ENCODE data around the gene ZNF684.
"Not testable (repeated sequence)": the region's sequence is repeated elsewhere in the genome, so short reads cannot be mapped to it uniquely, and the experiment has no call there.

The ZNF684 gene

DNA sequence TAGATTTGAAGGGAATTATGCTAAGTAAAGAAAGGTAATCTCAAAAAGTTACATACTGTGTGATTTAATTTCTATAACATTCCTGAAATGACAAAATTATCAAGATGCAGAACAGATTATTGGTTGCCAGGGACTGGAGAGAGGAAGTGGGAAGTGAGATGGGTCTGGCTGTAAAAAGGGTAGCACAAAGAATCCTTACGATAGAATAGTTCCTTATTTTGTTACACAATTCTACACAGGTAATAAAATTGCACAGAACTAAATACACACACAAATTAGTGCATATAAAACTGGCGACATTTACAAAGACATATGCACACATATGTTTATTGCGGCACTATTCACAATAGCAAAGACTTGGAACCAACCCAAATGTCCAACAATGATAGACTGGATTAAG is 33.5 kb downstream of the ZNF684 start:
- Histone ChIP-seq H3K9me3 (ENCODE audit: control insufficient read depth in 2 of 2, low read length in 2 of 2) (no peaks in the 10 kb centered on the region), H3K27me3 (ENCODE audit: control insufficient read depth in 2 of 2, insufficient read depth in 2 of 2, low read length in 2 of 2) (no peaks in the 10 kb centered on the region), H3K27ac (ENCODE audit: low read depth in 2 of 2, low read length in 2 of 2) (no peak overlapping the region), H3K4me3 (ENCODE audit: low read length in 2 of 2) (no peak overlapping the region), H3K4me1 (ENCODE audit: control insufficient read depth in 2 of 2, insufficient read depth in 2 of 2, low read length in 2 of 2) (no peaks in the 10 kb centered on the region), H3K36me3 (ENCODE audit: control insufficient read depth in 2 of 2, insufficient read depth in 2 of 2, low read length in 2 of 2) (no peaks in the 10 kb centered on the region), H3K9ac (ENCODE audit: low read depth in 1 of 2, low read length in 2 of 2) (no peak overlapping the region)

DNA sequence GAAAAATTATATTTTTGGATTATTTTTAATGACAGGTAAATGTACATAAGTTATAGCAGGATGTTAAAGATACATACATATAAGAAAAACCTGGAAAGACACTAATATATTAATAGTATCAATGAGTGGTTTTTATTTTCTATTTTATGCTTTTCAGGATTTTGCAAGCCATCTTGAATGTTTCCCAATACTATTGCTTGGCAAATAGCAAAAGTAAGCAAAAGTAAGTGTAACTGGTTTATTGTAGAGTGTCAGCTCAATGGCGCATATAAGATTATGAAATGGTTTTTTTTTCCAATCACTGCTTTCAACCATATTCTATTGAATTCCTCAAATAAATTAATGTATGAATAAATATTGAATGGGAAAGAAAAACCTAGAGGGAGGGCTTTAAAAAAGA is 36.4 kb downstream of the ZNF684 start:
- no peak overlapping the region for H3K27ac ChIP-seq (ENCODE audit: low read depth in 2 of 2, low read length in 2 of 2)
- H3K36me3 ChIP-seq (ENCODE audit: control insufficient read depth in 2 of 2, insufficient read depth in 2 of 2, low read length in 2 of 2): no peaks in the 10 kb centered on the region
- H3K4me3 ChIP-seq (ENCODE audit: low read length in 2 of 2): no peak overlapping the region
- no peaks in the 10 kb centered on the region for H3K4me1 ChIP-seq (ENCODE audit: control insufficient read depth in 2 of 2, insufficient read depth in 2 of 2, low read length in 2 of 2)
- H3K9me3 ChIP-seq (ENCODE audit: control insufficient read depth in 2 of 2, low read length in 2 of 2): no peaks in the 10 kb centered on the region
- no peak overlapping the region for H3K9ac ChIP-seq (ENCODE audit: low read depth in 1 of 2, low read length in 2 of 2)
- no peaks in the 10 kb centered on the region for H3K27me3 ChIP-seq (ENCODE audit: control insufficient read depth in 2 of 2, insufficient read depth in 2 of 2, low read length in 2 of 2)

DNA sequence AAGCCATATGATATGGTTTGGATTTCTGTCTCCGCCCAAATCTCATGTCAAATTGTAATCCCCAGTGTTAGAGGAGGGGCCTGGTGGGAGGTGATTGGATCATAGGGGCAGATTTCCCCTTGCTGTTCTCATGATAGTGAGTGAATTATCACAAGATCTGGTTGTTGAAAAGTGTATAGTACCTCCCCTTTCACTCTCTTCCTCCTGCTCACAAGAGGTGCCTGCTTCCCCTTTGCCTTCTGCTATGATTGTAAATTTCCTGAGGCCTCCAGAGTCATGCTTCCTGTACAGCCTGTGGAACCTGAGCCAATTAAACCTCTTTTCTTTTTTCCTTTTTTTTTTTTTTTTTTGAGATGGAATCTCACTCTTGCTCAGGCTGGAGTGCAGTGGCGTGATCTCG is 43.4 kb downstream of the ZNF684 start:
- H3K4me3 ChIP-seq (ENCODE audit: low read length in 2 of 2); H3K9me3 ChIP-seq (ENCODE audit: control insufficient read depth in 2 of 2, low read length in 2 of 2); H3K27ac ChIP-seq (ENCODE audit: low read depth in 2 of 2, low read length in 2 of 2); H3K4me1 ChIP-seq (ENCODE audit: control insufficient read depth in 2 of 2, insufficient read depth in 2 of 2, low read length in 2 of 2); H3K27me3 ChIP-seq (ENCODE audit: control insufficient read depth in 2 of 2, insufficient read depth in 2 of 2, low read length in 2 of 2); H3K36me3 ChIP-seq (ENCODE audit: control insufficient read depth in 2 of 2, insufficient read depth in 2 of 2, low read length in 2 of 2); H3K9ac ChIP-seq (ENCODE audit: low read depth in 1 of 2, low read length in 2 of 2): not testable (repeated sequence)

GRCh38 chr1:40575336-40575735 is 43.9 kb downstream of the ZNF684 start:
- no peaks in the 10 kb centered on the region for H3K9me3 ChIP-seq (ENCODE audit: control insufficient read depth in 2 of 2, low read length in 2 of 2)
- H3K4me1 ChIP-seq (ENCODE audit: control insufficient read depth in 2 of 2, insufficient read depth in 2 of 2, low read length in 2 of 2): no peaks in the 10 kb centered on the region
- H3K36me3 ChIP-seq (ENCODE audit: control insufficient read depth in 2 of 2, insufficient read depth in 2 of 2, low read length in 2 of 2): no peaks in the 10 kb centered on the region
- H3K4me3 ChIP-seq (ENCODE audit: low read length in 2 of 2): no peak overlapping the region
- no peaks in the 10 kb centered on the region for H3K27me3 ChIP-seq (ENCODE audit: control insufficient read depth in 2 of 2, insufficient read depth in 2 of 2, low read length in 2 of 2)
- no peak overlapping the region for H3K9ac ChIP-seq (ENCODE audit: low read depth in 1 of 2, low read length in 2 of 2)
- no peak overlapping the region for H3K27ac ChIP-seq (ENCODE audit: low read depth in 2 of 2, low read length in 2 of 2)

DNA sequence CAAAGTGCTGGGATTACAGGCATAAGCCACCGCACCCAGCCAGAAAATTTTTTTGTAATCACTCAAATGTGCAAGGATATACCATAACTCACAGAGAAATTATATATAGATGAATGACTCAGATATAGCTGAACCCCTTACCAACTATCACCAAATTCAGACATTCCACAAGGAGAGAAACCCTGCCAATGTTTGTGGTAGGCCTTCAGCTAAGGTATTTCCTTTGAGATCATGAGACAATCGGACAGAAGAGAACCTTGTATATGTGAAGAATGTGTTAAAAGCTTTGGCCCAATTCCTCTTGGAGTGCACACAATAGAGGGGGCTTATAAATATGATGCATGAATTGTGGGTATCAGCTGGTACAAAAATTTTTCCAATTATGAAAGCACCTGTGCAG is 50.7 kb downstream of the ZNF684 start:
- H3K27me3 ChIP-seq (ENCODE audit: control insufficient read depth in 2 of 2, insufficient read depth in 2 of 2, low read length in 2 of 2): no peaks in the 10 kb centered on the region
- no peaks in the 10 kb centered on the region for H3K9me3 ChIP-seq (ENCODE audit: control insufficient read depth in 2 of 2, low read length in 2 of 2)
- no peak overlapping the region for H3K4me3 ChIP-seq (ENCODE audit: low read length in 2 of 2)
- H3K4me1 ChIP-seq (ENCODE audit: control insufficient read depth in 2 of 2, insufficient read depth in 2 of 2, low read length in 2 of 2): no peaks in the 10 kb centered on the region
- no peak overlapping the region for H3K9ac ChIP-seq (ENCODE audit: low read depth in 1 of 2, low read length in 2 of 2)
- no peaks in the 10 kb centered on the region for H3K36me3 ChIP-seq (ENCODE audit: control insufficient read depth in 2 of 2, insufficient read depth in 2 of 2, low read length in 2 of 2)
- no peak overlapping the region for H3K27ac ChIP-seq (ENCODE audit: low read depth in 2 of 2, low read length in 2 of 2)

GRCh38 chr1:40583980-40584379 is 52.5 kb downstream of the ZNF684 start:
- H3K4me3 ChIP-seq (ENCODE audit: low read length in 2 of 2): no peak overlapping the region
- H3K9me3 ChIP-seq (ENCODE audit: control insufficient read depth in 2 of 2, low read length in 2 of 2): no peaks in the 10 kb centered on the region
- H3K27me3 ChIP-seq (ENCODE audit: control insufficient read depth in 2 of 2, insufficient read depth in 2 of 2, low read length in 2 of 2): no peaks in the 10 kb centered on the region
- H3K27ac ChIP-seq (ENCODE audit: low read depth in 2 of 2, low read length in 2 of 2): no peak overlapping the region
- no peak overlapping the region for H3K9ac ChIP-seq (ENCODE audit: low read depth in 1 of 2, low read length in 2 of 2)
- no peaks in the 10 kb centered on the region for H3K4me1 ChIP-seq (ENCODE audit: control insufficient read depth in 2 of 2, insufficient read depth in 2 of 2, low read length in 2 of 2)
- H3K36me3 ChIP-seq (ENCODE audit: control insufficient read depth in 2 of 2, insufficient read depth in 2 of 2, low read length in 2 of 2): no peaks in the 10 kb centered on the region

GRCh38 chr1:40588586-40588985 is 57.1 kb downstream of the ZNF684 start:
- no peak overlapping the region for H3K4me3 ChIP-seq (ENCODE audit: low read length in 2 of 2)
- H3K27me3 ChIP-seq (ENCODE audit: control insufficient read depth in 2 of 2, insufficient read depth in 2 of 2, low read length in 2 of 2): no peaks in the 10 kb centered on the region
- H3K36me3 ChIP-seq (ENCODE audit: control insufficient read depth in 2 of 2, insufficient read depth in 2 of 2, low read length in 2 of 2): no peaks in the 10 kb centered on the region
- no peaks in the 10 kb centered on the region for H3K9me3 ChIP-seq (ENCODE audit: control insufficient read depth in 2 of 2, low read length in 2 of 2)
- no peak overlapping the region for H3K9ac ChIP-seq (ENCODE audit: low read depth in 1 of 2, low read length in 2 of 2)
- H3K27ac ChIP-seq (ENCODE audit: low read depth in 2 of 2, low read length in 2 of 2): no peak overlapping the region
- H3K4me1 ChIP-seq (ENCODE audit: control insufficient read depth in 2 of 2, insufficient read depth in 2 of 2, low read length in 2 of 2): peaks cover 0 to 3% of the 10 kb centered on the region in 2 donors

- H3K27me3 ChIP-seq (ENCODE audit: control insufficient read depth in 2 of 2, insufficient read depth in 2 of 2, low read length in 2 of 2): no peaks in the 10 kb centered on the region
- H3K9ac ChIP-seq (ENCODE audit: low read depth in 1 of 2, low read length in 2 of 2): no peak overlapping the region
- H3K36me3 ChIP-seq (ENCODE audit: control insufficient read depth in 2 of 2, insufficient read depth in 2 of 2, low read length in 2 of 2): no peaks in the 10 kb centered on the region
- peaks cover 0 to 3% of the 10 kb centered on the region in 2 donors for H3K4me1 ChIP-seq (ENCODE audit: control insufficient read depth in 2 of 2, insufficient read depth in 2 of 2, low read length in 2 of 2)
- no peak overlapping the region for H3K27ac ChIP-seq (ENCODE audit: low read depth in 2 of 2, low read length in 2 of 2)
- H3K9me3 ChIP-seq (ENCODE audit: control insufficient read depth in 2 of 2, low read length in 2 of 2): no peaks in the 10 kb centered on the region
- no peak overlapping the region for H3K4me3 ChIP-seq (ENCODE audit: low read length in 2 of 2)
These were observed 60.8 kb downstream of the ZNF684 start for GRCh38 chr1:40592107-40592803.

DNA sequence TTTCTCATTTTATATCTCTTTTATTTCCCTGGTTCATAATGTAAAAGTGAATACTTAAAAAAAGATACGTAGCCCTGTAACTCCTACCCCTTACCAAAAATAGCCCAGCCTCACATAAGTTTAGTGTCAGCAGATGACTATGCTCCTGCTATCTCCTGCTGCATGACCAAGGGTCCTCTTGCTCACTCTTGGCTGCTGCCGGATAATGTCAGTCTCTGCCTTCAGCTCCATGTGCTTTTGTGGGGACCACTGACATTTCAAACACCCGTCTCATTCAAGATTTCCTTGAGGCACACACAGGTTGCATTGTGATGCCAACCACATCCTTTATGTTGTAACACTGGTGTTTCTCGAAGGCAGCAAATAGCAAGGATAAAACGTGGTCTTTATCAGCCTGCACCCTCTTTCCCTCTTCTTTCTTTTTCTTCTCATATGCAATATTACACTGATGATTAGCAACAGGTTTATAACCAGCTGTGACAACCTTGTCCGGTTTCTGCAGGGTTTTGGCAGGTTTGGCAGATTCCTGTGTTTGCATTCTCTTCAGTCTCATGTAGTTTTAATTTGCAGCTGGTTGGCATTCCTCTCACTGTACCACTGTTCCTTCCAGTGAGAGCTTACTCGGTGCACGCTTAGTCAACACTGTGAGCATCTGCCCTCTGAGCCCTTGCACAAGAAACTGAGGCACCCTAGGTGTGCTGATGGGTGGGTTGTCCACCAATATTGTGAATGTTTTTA is 62.2 kb downstream of the ZNF684 start:
- no peaks in the 10 kb centered on the region for H3K27me3 ChIP-seq (ENCODE audit: control insufficient read depth in 2 of 2, insufficient read depth in 2 of 2, low read length in 2 of 2)
- H3K9me3 ChIP-seq (ENCODE audit: control insufficient read depth in 2 of 2, low read length in 2 of 2): no peaks in the 10 kb centered on the region
- H3K9ac ChIP-seq (ENCODE audit: low read depth in 1 of 2, low read length in 2 of 2): no peak overlapping the region
- H3K4me3 ChIP-seq (ENCODE audit: low read length in 2 of 2): no peak overlapping the region
- H3K4me1 ChIP-seq (ENCODE audit: control insufficient read depth in 2 of 2, insufficient read depth in 2 of 2, low read length in 2 of 2): peaks cover 0 to 3% of the 10 kb centered on the region in 2 donors
- H3K27ac ChIP-seq (ENCODE audit: low read depth in 2 of 2, low read length in 2 of 2): no peak overlapping the region
- no peaks in the 10 kb centered on the region for H3K36me3 ChIP-seq (ENCODE audit: control insufficient read depth in 2 of 2, insufficient read depth in 2 of 2, low read length in 2 of 2)

DNA sequence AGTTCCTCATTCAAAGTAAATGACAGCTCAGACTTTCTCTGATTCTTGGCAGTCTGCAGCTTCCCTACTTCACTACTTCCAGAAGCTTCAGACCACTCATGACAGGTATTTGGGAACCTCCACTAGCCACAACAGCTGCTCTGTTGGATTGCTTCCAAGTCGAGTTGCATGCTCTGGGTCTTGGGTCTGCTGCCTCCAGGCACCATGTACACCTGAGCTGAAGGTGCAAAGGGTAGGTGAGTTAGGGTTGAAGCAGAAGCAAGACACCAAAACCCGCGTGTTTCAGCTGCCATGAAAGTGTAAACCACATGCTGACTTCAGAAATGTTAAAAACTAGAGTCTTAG is 62.7 kb downstream of the ZNF684 start:
- Histone ChIP-seq H3K9ac (ENCODE audit: low read depth in 1 of 2, low read length in 2 of 2) (no peak overlapping the region), H3K9me3 (ENCODE audit: control insufficient read depth in 2 of 2, low read length in 2 of 2) (no peaks in the 10 kb centered on the region), H3K27me3 (ENCODE audit: control insufficient read depth in 2 of 2, insufficient read depth in 2 of 2, low read length in 2 of 2) (no peaks in the 10 kb centered on the region), H3K4me3 (ENCODE audit: low read length in 2 of 2) (no peak overlapping the region), H3K27ac (ENCODE audit: low read depth in 2 of 2, low read length in 2 of 2) (no peak overlapping the region), H3K4me1 (ENCODE audit: control insufficient read depth in 2 of 2, insufficient read depth in 2 of 2, low read length in 2 of 2) (peaks cover 0 to 3% of the 10 kb centered on the region in 2 donors), H3K36me3 (ENCODE audit: control insufficient read depth in 2 of 2, insufficient read depth in 2 of 2, low read length in 2 of 2) (no peaks in the 10 kb centered on the region)

Measured in mucosa of rectum (tissue), 2 donors.